Spleen (tissue), 11 donors: ENCODE data around the gene MYT1. TPM values are rescaled to one million over a fixed set of nuclear protein-coding genes. Genes with fewer than 3 reads are reported as not detected.

Experiments used
- DNase-seq: peaks from one replicate; pipeline ENCODE4 v3.0.0-alpha.2; 2020
- H3K27ac ChIP-seq, 8 donors: fragments of 200-600 bp; sonication (generic) in 7 of 8; 1 replicate in 4 of 8; 2 replicates in 4 of 8; pipeline versions ENCODE4 v1.5.0 to v1.8.0; 2016 to 2021; ENCODE audit warnings: inconsistent platforms in 4 of 8, mild to moderate bottlenecking in 4 of 8, moderate library complexity in 1 of 8
- H3K27me3 ChIP-seq, 7 donors: fragments of 200-600 bp; sonication (generic) in 6 of 7; replicated peaks in 1 of 7; 1 replicate in 4 of 7; 2 replicates in 3 of 7; pipeline versions ENCODE4 v1.5.0 to v1.8.0; 2016 to 2021; ENCODE audit warnings: inconsistent platforms in 3 of 7, mild to moderate bottlenecking in 1 of 7
- H3K36me3 ChIP-seq, 6 donors: fragments of 200-600 bp; sonication (generic) in 5 of 6; 1 replicate in 4 of 6; 2 replicates in 2 of 6; pipeline versions ENCODE4 v1.5.0 to v1.8.0; 2016 to 2021; ENCODE audit warnings: inconsistent platforms in 2 of 6
- H3K4me1 ChIP-seq, 6 donors: fragments of 200-600 bp; sonication (generic) in 5 of 6; 1 replicate in 3 of 6; 2 replicates in 3 of 6; pipeline versions ENCODE4 v1.5.0 to v1.8.0; 2016 to 2021; ENCODE audit warnings: inconsistent platforms in 3 of 6
- H3K4me3 ChIP-seq, 8 donors: fragments of 200-600 bp; sonication (generic) in 7 of 8; 1 replicate in 4 of 8; 2 replicates in 4 of 8; pipeline versions ENCODE4 v1.5.0 to v1.8.0; 2016 to 2021; ENCODE audit warnings: inconsistent platforms in 4 of 8, mild to moderate bottlenecking in 4 of 8, moderate library complexity in 2 of 8
- H3K9me3 ChIP-seq, 8 donors: fragments of 200-600 bp; sonication (generic) in 7 of 8; 1 replicate in 4 of 8; 2 replicates in 4 of 8; pipeline versions ENCODE4 v1.5.0 to v1.8.0; 2016 to 2021; ENCODE audit warnings: inconsistent platforms in 4 of 8
- POLR2A ChIP-seq, 3 donors: fragments of 450-650 bp; IDR thresholded peaks; one replicate each; pipeline ENCODE4 v1.5.1; 2017; ENCODE audit warnings: antibody characterized with exemption in 3 of 3, mild to moderate bottlenecking in 1 of 3
- POLR2AphosphoS5 ChIP-seq, 3 donors: sonication (generic); formaldehyde crosslinking; IDR thresholded peaks; one replicate each; pipeline ENCODE4 v1.5.1; 2017; ENCODE audit warnings: antibody characterized with exemption in 3 of 3
- WGBS, 5 donors: extraction: QIAGEN DNeasy Blood & Tissue Kit in 3 of 5; methylation state at CpG; one replicate each; pipeline versions ENCODE4 v1.1.5 to v1.1.7; 2013 to 2018; 5-methylcytosine and 5-hydroxymethylcytosine counted together
- intact Hi-C: fragments of 100-400 bp; cut with DNase I; formaldehyde crosslinking; loops from one replicate; pipeline ENCODE4 v1.15.0; 2023; ENCODE audit warnings: low total_unique reads
- polyA plus RNA-seq, 3 donors: library from polyadenylated mRNA; stranded (reverse); fragments of 200-250 nt; gene quantifications; one replicate each; pipeline ENCODE4 v1.2.1, GENCODE V29; 2013
- total RNA-seq, 7 donors: library from RNA; depleted of rRNA in 3 of 7; stranded (reverse); fragments of >200 nt in 3 of 7; fragmentation: NEBNext Ultra II Directional in 4 of 7; extraction: Animal tissue kit (Norgen Biotek cat#: 25700) in 4 of 7; gene quantifications; one replicate each; pipeline versions ENCODE4 v1.1.0 to v1.2.1, GENCODE V29; 2016 to 2021
- TF ChIP-seq, protein P1 (sequence below), 11 experiments: fragments of 200-600 bp in 7 of 11; fragments of 450-650 bp in 4 of 11; sonication (generic) in 4 of 11; IDR thresholded peaks in 8 of 11; conservative IDR thresholded peaks in 3 of 11; 1 replicate in 7 of 11; 2 replicates in 4 of 11; pipeline versions ENCODE4 v1.4.0 to v1.8.0; 2016 to 2021; ENCODE audit warnings: antibody characterized with exemption in 11 of 11, inconsistent platforms in 4 of 11, mild to moderate bottlenecking in 1 of 11
- donor health status: healthy with polysubstance abuse.
- donor health status: DM: no; HTN: no; CAD: no; lungs with moderate emphysema.
- donor health status: DM: no; HTN: no; CAD: no.
- donor health status: Bipolar disorder and iron deficiency.
- donor health status: healthy.
- donor health status: DM: no; HTN: no; CAD: no.
- donor health status: DM: yes; HTN: yes; CAD: no.

MYT1 gene
- total and polyA plus RNA-seq, 10 donors, result 0.08 to 2.2 (median 0.60) TPM; not detected in 3

DNA sequence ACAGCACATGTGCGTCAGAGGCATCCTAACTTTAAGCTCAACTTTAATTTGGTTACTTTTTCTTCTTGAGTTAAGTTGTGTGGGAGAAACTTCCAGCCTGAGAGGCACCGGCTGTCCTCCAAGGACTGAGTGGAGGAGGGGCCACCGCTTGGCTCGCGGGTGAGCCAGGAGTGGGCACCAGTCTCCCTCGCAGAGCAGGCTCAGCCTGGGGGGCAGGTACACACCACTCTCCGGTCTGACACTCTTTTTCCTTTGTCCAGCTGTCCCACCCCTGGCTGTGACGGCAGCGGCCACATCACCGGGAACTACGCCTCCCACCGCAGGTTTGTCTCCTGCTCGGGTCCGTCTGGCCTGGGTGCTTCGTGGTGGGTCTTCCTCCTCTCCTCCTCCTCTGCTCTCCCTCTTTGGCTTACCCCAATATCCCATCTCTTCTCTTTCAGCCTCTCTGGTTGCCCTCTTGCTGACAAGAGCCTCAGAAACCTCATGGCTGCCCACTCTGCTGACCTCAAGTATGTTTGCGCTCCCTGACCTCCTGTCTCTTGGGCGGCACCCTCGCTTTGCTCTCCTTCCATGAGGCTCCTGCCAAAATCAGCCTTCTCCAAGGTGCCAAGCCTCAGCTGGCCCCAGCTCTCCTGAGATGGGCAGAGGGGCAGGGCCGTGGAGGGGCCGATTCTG is 58.7 kb downstream of the MYT1 start:
- no peak for DNase-seq
- intact Hi-C loops, result no loop called here

GRCh38 chr20:64223526-64224067 is 59.3 kb downstream of the MYT1 start:
- H3K4me3 ChIP-seq, result no peak overlapping the region
- peaks cover 3 to 41% (median 9%) of the 10 kb centered on the region in 6 donors for H3K4me1 ChIP-seq
- 64 to 85% (median 70%) methylated on average over 12 to 13 of the region's 13 CpGs for WGBS, 5 donors
- no peaks in the 10 kb centered on the region for H3K9me3 ChIP-seq
- DNase-seq, result no peak
- intact Hi-C loops, result no loop called here
- H3K27me3 ChIP-seq, result peaks cover 0 to 30% (median 0%) of the 10 kb centered on the region in 7 donors
- TF ChIP-seq, protein P1, sequence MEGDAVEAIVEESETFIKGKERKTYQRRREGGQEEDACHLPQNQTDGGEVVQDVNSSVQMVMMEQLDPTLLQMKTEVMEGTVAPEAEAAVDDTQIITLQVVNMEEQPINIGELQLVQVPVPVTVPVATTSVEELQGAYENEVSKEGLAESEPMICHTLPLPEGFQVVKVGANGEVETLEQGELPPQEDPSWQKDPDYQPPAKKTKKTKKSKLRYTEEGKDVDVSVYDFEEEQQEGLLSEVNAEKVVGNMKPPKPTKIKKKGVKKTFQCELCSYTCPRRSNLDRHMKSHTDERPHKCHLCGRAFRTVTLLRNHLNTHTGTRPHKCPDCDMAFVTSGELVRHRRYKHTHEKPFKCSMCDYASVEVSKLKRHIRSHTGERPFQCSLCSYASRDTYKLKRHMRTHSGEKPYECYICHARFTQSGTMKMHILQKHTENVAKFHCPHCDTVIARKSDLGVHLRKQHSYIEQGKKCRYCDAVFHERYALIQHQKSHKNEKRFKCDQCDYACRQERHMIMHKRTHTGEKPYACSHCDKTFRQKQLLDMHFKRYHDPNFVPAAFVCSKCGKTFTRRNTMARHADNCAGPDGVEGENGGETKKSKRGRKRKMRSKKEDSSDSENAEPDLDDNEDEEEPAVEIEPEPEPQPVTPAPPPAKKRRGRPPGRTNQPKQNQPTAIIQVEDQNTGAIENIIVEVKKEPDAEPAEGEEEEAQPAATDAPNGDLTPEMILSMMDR (IDR thresholded peaks at IDR 0.05 in 8 of 11, conservative IDR thresholded peaks at IDR 0.05 in 3 of 11), result no peak
- TF ChIP-seq POLR2A (IDR thresholded peaks at IDR 0.05) (no peak), POLR2AphosphoS5 (IDR thresholded peaks at IDR 0.05) (no peak)
- H3K27ac ChIP-seq, result no peak overlapping the region
- no peaks in the 10 kb centered on the region for H3K36me3 ChIP-seq

More for the DNA sequence above, 58.7 kb downstream of the MYT1 start:
- no peak overlapping the region for H3K27ac ChIP-seq
- H3K4me1 ChIP-seq, result peaks cover 3 to 41% (median 9%) of the 10 kb centered on the region in 6 donors
- H3K9me3 ChIP-seq, result no peaks in the 10 kb centered on the region
- TF ChIP-seq POLR2A (IDR thresholded peaks at IDR 0.05), result no peak
- TF ChIP-seq, protein P1 (IDR thresholded peaks at IDR 0.05 in 8 of 11, conservative IDR thresholded peaks at IDR 0.05 in 3 of 11), result no peak
- TF ChIP-seq POLR2AphosphoS5 (IDR thresholded peaks at IDR 0.05), result no peak
- 83 to 93% (median 85%) methylated on average over 20 of the region's 20 CpGs for WGBS, 5 donors
- H3K36me3 ChIP-seq, result no peaks in the 10 kb centered on the region
- peaks cover 0 to 29% (median 0%) of the 10 kb centered on the region in 7 donors for H3K27me3 ChIP-seq
- H3K4me3 ChIP-seq, result no peak overlapping the region

DNA sequence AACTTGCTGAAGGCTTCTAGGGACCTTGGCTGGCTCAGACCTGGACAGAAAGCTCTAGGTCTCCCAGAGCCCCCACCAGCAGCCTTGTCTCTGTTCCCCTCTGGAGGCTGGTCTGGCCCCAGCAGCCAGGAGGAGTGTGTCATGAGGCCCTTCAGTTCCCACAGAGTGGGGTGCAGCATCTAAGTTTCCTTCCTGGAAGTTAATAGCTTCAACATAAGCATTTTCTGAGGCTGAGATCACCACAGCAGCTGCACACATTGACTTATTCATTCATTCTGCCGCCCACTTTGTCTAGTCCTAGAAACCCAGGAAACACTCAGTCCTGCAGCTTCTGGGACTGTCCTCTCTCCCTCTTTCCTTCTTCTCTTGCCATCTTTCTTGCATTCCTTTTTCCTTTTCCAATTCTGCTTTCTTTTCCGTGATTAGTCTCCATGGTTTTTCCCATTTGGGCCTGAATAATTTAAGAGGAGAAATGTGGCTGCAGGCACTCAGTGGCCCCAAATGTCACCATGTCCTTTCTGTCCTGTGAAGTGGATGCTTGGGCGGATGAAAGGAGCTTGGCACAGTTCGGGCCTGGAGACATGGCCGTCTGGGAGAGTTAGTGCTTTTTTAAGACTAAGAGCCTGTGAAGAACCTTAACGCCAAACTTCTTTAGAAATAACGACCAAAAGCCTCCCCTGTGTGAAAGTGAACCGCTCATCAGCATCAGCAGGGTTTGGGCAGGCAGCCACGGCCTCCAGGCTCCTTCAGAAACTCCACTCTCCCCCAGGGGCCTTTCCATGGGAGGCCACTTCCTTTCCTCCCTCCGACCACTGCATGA is 60.3 kb downstream of the MYT1 start:
- Histone ChIP-seq H3K4me1 (peaks cover 3 to 41% (median 9%) of the 10 kb centered on the region in 6 donors), H3K27me3 (peaks cover 0 to 24% (median 0%) of the 10 kb centered on the region in 7 donors), H3K36me3 (no peaks in the 10 kb centered on the region), H3K4me3 (no peak overlapping the region), H3K27ac (no peak overlapping the region), H3K9me3 (no peaks in the 10 kb centered on the region)
- no peak for TF ChIP-seq POLR2AphosphoS5 (IDR thresholded peaks at IDR 0.05)
- no peak for TF ChIP-seq POLR2A (IDR thresholded peaks at IDR 0.05)
- TF ChIP-seq, protein P1 (IDR thresholded peaks at IDR 0.05 in 8 of 11, conservative IDR thresholded peaks at IDR 0.05 in 3 of 11), result no peak
- WGBS, 5 donors, result 63 to 80% (median 72%) methylated on average over 10 of the region's 10 CpGs
- intact Hi-C loops, result no loop called here
- no peak for DNase-seq
